GM23248 (cell line): ENCODE results near the gene PTPRN2. TPM values are rescaled to one million over a fixed set of nuclear protein-coding genes. Genes with fewer than 3 reads are reported as not detected.
"Not testable (repeated sequence)": the region's sequence is repeated elsewhere in the genome, so short reads cannot be mapped to it uniquely, and the experiment has no call there.

Experiments
- DNase-seq: peaks from one replicate; pipeline ENCODE4 v3.0.0-alpha.2; 2015
- H2AFZ ChIP-seq: fragments of 200-600 bp; sonication (generic); 2 replicates; pipeline ENCODE4 v1.6.1; 2016; ENCODE audit warnings: antibody characterized with exemption
- H3F3A ChIP-seq: fragments of 200-600 bp; sonication (generic); 2 replicates; pipeline ENCODE4 v1.6.1; 2016; ENCODE audit warnings: mild to moderate bottlenecking, antibody characterized with exemption, mixed run types; ENCODE audit not compliant: insufficient read depth
- H3K27ac ChIP-seq: fragments of 200-600 bp; sonication (generic); 2 replicates; pipeline ENCODE4 v1.5.1; 2016; ENCODE audit warnings: mild to moderate bottlenecking
- H3K27me3 ChIP-seq: fragments of 200-600 bp; sonication (generic); replicated peaks from 2 replicates; pipeline ENCODE4 v1.6.1; 2016; ENCODE audit warnings: mild to moderate bottlenecking; ENCODE audit not compliant: insufficient read depth
- H3K36me3 ChIP-seq: fragments of 200-600 bp; sonication (generic); 2 replicates; pipeline ENCODE4 v1.6.1; 2016; ENCODE audit warnings: low read depth, mild to moderate bottlenecking
- H3K4me1 ChIP-seq: fragments of 200-600 bp; sonication (generic); 2 replicates; pipeline ENCODE4 v1.6.1; 2016; ENCODE audit warnings: mild to moderate bottlenecking; ENCODE audit not compliant: insufficient read depth
- H3K4me2 ChIP-seq: fragments of 200-600 bp; sonication (generic); one replicate; pipeline ENCODE4 v1.6.1; 2016; ENCODE audit warnings: mild to moderate bottlenecking; ENCODE audit not compliant: unreplicated experiment
- H3K4me3 ChIP-seq: fragments of 200-600 bp; sonication (generic); 2 replicates; pipeline ENCODE4 v1.5.1; 2016; ENCODE audit warnings: mild to moderate bottlenecking
- H3K79me2 ChIP-seq: fragments of 200-600 bp; sonication (generic); 2 replicates; pipeline ENCODE4 v1.6.1; 2016; ENCODE audit warnings: mild to moderate bottlenecking; ENCODE audit not compliant: insufficient read depth
- H3K9ac ChIP-seq: fragments of 200-600 bp; sonication (generic); 2 replicates; pipeline ENCODE4 v1.6.1; 2016; ENCODE audit warnings: mild to moderate bottlenecking
- H3K9me2 ChIP-seq: fragments of 200-600 bp; sonication (generic); 2 replicates; pipeline ENCODE4 v1.6.1; 2016; ENCODE audit warnings: mixed run types, mild to moderate bottlenecking, moderate library complexity; ENCODE audit not compliant: insufficient read depth
- H3K9me3 ChIP-seq: fragments of 200-600 bp; sonication (generic); one replicate; pipeline ENCODE4 v1.6.1; 2017; ENCODE audit warnings: low read depth
- H4K20me1 ChIP-seq: fragments of 200-600 bp; sonication (generic); 2 replicates; pipeline ENCODE4 v1.6.0; 2016; ENCODE audit not compliant: insufficient read depth
- EZH2 ChIP-seq: fragments of 200-600 bp; sonication (generic); IDR thresholded peaks from 2 replicates; pipeline ENCODE4 v1.6.1; 2018; ENCODE audit warnings: antibody characterized with exemption, mild to moderate bottlenecking; ENCODE audit not compliant: insufficient read depth, poor library complexity, severe bottlenecking
- EZH2phosphoT487 ChIP-seq: fragments of 200-600 bp; sonication (generic); IDR thresholded peaks from 2 replicates; pipeline ENCODE4 v1.6.1; 2018; ENCODE audit warnings: antibody characterized with exemption, moderate library complexity, mild to moderate bottlenecking, low read depth; ENCODE audit not compliant: insufficient read depth
- WGBS, 2 experiments: methylation state at CpG; one replicate each; pipeline ENCODE4 v1.1.6; 2015 to 2017; ENCODE audit warnings: low lambda C conversion rate in 2 of 2, low coverage in 1 of 2; ENCODE audit errors: missing lambda C conversion rate in 2 of 2; 5-methylcytosine and 5-hydroxymethylcytosine counted together
- in situ Hi-C: fragments of 300-500 bp; cut with MboI; formaldehyde crosslinking; loops from 2 replicates; pipeline ENCODE4 v1.15.0; 2020
- polyA plus RNA-seq: library from polyadenylated mRNA; unstranded; fragments of >200 nt; fragmentation: Nextera tagmentation; extraction: Ambion mirVana; gene quantifications from 2 replicates; pipeline ENCODE4 v1.2.1, GENCODE V29; 2016
- total RNA-seq: library from RNA; depleted of rRNA; stranded (reverse); fragments of >200 nt; shearing (Covaris generic); gene quantifications from 2 replicates; pipeline ENCODE4 v1.2.3, GENCODE V29; 2014

PTPRN2 gene
- total and polyA plus RNA-seq, 2 experiments from 2014 or later, result 0.13 TPM; not detected in 1

DNA sequence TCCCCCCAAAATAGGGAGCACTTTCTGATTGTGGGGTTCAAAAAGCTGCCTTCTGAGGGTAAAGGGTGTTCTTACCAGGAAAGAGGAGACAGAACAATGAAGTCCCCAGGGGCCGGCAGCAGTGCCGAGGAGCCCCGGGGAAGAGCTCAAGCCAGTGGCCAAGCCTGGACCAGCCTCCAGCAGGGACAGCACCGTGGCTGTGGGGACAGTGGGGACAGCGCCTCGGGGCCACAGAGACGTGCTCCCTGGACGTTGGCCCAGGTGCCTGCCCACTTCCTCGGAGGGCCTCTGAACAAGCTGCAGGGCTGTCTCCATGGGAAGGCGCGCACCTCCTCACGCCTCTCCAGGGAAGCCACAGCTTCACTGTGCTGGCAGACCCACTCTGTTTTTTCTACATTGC, 312.6 kb downstream of the PTPRN2 start:
- H3K36me3 ChIP-seq, result no peaks in the 10 kb centered on the region
- H3K4me2 ChIP-seq, result no peak overlapping the region
- H4K20me1 ChIP-seq, result no peaks in the 10 kb centered on the region
- no peak for DNase-seq
- no peak overlapping the region for H2AFZ ChIP-seq
- no peak overlapping the region for H3K4me3 ChIP-seq
- in situ Hi-C loops, result no loop called here
- no peaks in the 10 kb centered on the region for H3K9me3 ChIP-seq
- H3K27ac ChIP-seq, result no peak overlapping the region
- H3K9me2 ChIP-seq, result no peaks in the 10 kb centered on the region
- 54 to 59% methylated on average over 12 of the region's 12 CpGs for WGBS, 2 experiments
- H3K9ac ChIP-seq, result no peak overlapping the region
- H3K27me3 ChIP-seq, result no peaks in the 10 kb centered on the region
- H3K4me1 ChIP-seq, result no peaks in the 10 kb centered on the region
- H3K79me2 ChIP-seq, result no peaks in the 10 kb centered on the region
- H3F3A ChIP-seq, result no peaks in the 10 kb centered on the region
- TF ChIP-seq EZH2 (no peak), EZH2phosphoT487 (no peak)

DNA sequence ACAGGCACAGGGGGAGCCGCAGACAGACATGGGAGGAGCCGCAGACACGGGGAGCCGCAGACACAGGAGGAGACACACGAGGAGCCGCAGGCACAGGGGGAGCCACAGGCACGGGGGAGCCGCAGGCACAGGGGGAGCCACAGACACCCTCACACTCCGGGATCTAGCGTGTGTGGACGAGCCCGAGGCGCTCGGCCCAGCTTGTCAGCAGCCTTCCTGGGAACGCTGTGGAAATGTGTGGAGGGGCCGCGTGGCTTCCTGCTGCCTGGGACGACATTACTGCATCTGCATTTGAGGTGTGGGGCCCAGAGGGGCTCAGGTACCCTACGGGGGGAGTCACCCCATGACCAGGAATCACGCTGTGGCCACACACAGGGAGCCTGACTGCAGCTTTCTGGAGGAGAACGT, 313.2 kb downstream of the PTPRN2 start:
- no peak overlapping the region for H3K4me3 ChIP-seq
- H3K36me3 ChIP-seq, result no peaks in the 10 kb centered on the region
- no peaks in the 10 kb centered on the region for H3K4me1 ChIP-seq
- no peak overlapping the region for H3K9ac ChIP-seq
- TF ChIP-seq EZH2 (no peak), EZH2phosphoT487 (no peak)
- H3K27ac ChIP-seq, result no peak overlapping the region
- no peaks in the 10 kb centered on the region for H3K79me2 ChIP-seq
- no peak overlapping the region for H3K4me2 ChIP-seq
- no peak overlapping the region for H2AFZ ChIP-seq
- no peak for DNase-seq
- H3K9me2 ChIP-seq, result no peaks in the 10 kb centered on the region
- no peaks in the 10 kb centered on the region for H4K20me1 ChIP-seq
- no peaks in the 10 kb centered on the region for H3K9me3 ChIP-seq
- WGBS, 2 experiments, result 69 to 76% methylated on average over 21 of the region's 21 CpGs
- H3F3A ChIP-seq, result no peaks in the 10 kb centered on the region
- in situ Hi-C loops, result no loop called here
- H3K27me3 ChIP-seq, result no peaks in the 10 kb centered on the region

DNA sequence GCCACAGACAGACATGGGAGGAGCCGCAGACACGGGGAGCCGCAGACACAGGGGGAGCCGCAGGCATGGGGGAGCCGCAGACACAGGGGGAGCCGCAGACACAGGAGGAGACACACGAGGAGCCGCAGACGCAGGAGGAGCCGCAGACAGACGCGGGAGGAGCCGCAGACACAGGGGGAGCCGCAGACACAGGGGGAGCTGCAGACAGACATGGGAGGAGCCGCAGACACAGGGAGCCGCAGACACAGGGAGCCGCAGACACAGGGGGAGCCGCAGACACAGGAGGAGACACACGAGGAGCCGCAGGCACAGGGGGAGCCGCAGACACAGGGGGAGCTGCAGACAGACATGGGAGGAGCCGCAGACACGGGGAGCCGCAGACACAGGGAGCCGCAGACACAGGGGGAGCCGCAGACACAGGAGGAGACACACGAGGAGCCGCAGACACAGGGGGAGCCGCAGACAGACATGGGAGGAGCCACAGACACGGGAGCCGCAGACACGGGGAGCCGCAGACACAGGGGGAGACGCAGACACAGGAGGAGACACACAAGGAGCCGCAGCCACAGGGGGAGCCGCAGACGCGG, 313.8 kb downstream of the PTPRN2 start:
- H3K27me3 ChIP-seq, H2AFZ ChIP-seq, in situ Hi-C loops, H3K9me3 ChIP-seq, H3K9me2 ChIP-seq, H3K36me3 ChIP-seq, H4K20me1 ChIP-seq, H3K79me2 ChIP-seq, H3K27ac ChIP-seq, DNase-seq, H3K4me2 ChIP-seq, H3F3A ChIP-seq, H3K4me3 ChIP-seq, H3K4me1 ChIP-seq, H3K9ac ChIP-seq: not testable (repeated sequence)
- WGBS, 2 experiments, result 81 to 87% methylated on average over 12 to 38 of the region's 38 CpGs

DNA sequence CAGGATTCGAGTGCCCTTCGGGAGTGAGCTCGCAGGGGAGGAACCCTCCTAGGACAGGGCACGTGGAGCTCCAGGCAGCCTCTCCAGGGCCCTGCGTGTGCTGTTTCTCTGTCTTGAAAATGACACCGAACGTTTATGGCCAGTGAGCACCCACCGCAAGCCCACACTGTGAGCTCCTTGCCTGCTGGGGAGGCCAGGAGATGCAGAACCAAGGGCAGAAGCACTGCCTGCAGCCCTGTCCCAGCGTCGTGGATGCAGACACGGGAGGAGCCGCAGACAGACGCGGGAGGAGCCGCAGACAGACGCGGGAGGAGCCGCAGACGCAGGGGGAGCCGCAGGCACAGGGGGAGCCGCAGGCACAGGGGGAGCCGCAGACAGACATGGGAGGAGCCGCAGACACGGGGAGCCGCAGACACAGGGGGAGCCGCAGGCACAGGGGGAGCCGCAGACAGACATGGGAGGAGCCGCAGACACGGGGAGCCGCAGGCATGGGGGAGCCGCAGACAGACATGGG, 314.4 kb downstream of the PTPRN2 start:
- TF ChIP-seq EZH2phosphoT487 (no peak), EZH2 (no peak)
- Histone ChIP-seq H3F3A (no peaks in the 10 kb centered on the region), H3K9ac (no peak overlapping the region), H3K4me2 (no peak overlapping the region), H3K36me3 (no peaks in the 10 kb centered on the region), H3K79me2 (no peaks in the 10 kb centered on the region), H3K9me2 (no peaks in the 10 kb centered on the region), H3K4me3 (no peak overlapping the region), H3K27ac (no peak overlapping the region), H3K27me3 (no peaks in the 10 kb centered on the region), H2AFZ (no peak overlapping the region), H3K9me3 (no peaks in the 10 kb centered on the region), H4K20me1 (no peaks in the 10 kb centered on the region), H3K4me1 (no peaks in the 10 kb centered on the region)
- in situ Hi-C loops, result no loop called here
- WGBS, 2 experiments, result 68 to 71% methylated on average over 19 to 31 of the region's 31 CpGs
- no peak for DNase-seq
